ENCODE results near the gene PCDHGA5. TPM values are rescaled to one million over a fixed set of nuclear protein-coding genes. Genes with fewer than 3 reads are reported as not detected.
"Not testable (repeated sequence)": the region's sequence is repeated elsewhere in the genome, so short reads cannot be mapped to it uniquely, and the experiment has no call there.

Gene PCDHGA5
- total RNA-seq, 1 experiment from 2014 or later: 2.0 TPM

- peaks cover 35% of the 10 kb centered on the region for H3K36me3 Mint-ChIP-seq
- POLR2A ChIA-PET: not testable (repeated sequence)
Observed at GRCh38 chr5:141414548-141415274, 50.7 kb downstream of the PCDHGA5 start.

GRCh38 chr5:141415275-141415618 is 51.3 kb downstream of the PCDHGA5 start:
- DNase-seq (ENCODE audit: low spot score); H3K27ac Mint-ChIP-seq; POLR2A ChIA-PET; ATAC-seq: not testable (repeated sequence)
- Mint-ChIP-seq H3K4me3 (peak overlapping the region; percentile 16; the same call in 1 of the 2 replicates), H3K4me1 (peaks cover 30% of the 10 kb centered on the region), H3K9me3 (peaks cover 23% of the 10 kb centered on the region), H3K27me3 (ENCODE audit: low read depth) (peaks cover 21% of the 10 kb centered on the region), H3K36me3 (peaks cover 37% of the 10 kb centered on the region)
- CTCF ChIA-PET: interaction anchor here (0.6 to 4.3 kb wide), 6 partner anchors 18 to 142 kb away, joined by 3 to 60 read pairs (median 4); partner anchors contain the start of genes PCDHGB5 and PCDHGC3
- TF ChIP-seq, protein P1, sequence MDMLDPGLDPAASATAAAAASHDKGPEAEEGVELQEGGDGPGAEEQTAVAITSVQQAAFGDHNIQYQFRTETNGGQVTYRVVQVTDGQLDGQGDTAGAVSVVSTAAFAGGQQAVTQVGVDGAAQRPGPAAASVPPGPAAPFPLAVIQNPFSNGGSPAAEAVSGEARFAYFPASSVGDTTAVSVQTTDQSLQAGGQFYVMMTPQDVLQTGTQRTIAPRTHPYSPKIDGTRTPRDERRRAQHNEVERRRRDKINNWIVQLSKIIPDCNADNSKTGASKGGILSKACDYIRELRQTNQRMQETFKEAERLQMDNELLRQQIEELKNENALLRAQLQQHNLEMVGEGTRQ (CRISPR knock-in tag; IDR thresholded peaks at IDR 0.05): peak; percentile 18; the same call in 1 of the 2 replicates

More at GRCh38 chr5:141414548-141415274, 50.7 kb downstream of the PCDHGA5 start:
- CTCF ChIA-PET: interaction anchor here (0.6 to 4.3 kb wide), 14 partner anchors 12 to 193 kb away, joined by 3 to 75 read pairs (median 24); partner anchors contain the start of genes PCDHB15, PCDHGA12, PCDHGA3 and PCDHGA9
- H3K4me1 Mint-ChIP-seq: peaks cover 28% of the 10 kb centered on the region
- ATAC-seq; DNase-seq (ENCODE audit: low spot score); H3K27ac Mint-ChIP-seq: not testable (repeated sequence)
- H3K27me3 Mint-ChIP-seq (ENCODE audit: low read depth): peaks cover 23% of the 10 kb centered on the region
- peaks cover 21% of the 10 kb centered on the region for H3K9me3 Mint-ChIP-seq
- peak overlapping the region; percentile 94 for H3K4me3 Mint-ChIP-seq

Other genes starting within 250 kb of the PCDHGA5 start
- gene PCDHB4, start 242.3 kb upstream of the PCDHGA5 start, total RNA-seq (2021): 2.3 to 2.6 TPM (median 2.3 TPM) in 3 replicates
- gene PCDHB5, start 229.0 kb upstream of the PCDHGA5 start, total RNA-seq (2021): 6.8 to 12.5 TPM (median 8.5 TPM) in 3 replicates
- gene PCDHB6, start 214.1 kb upstream of the PCDHGA5 start, total RNA-seq (2021): 0.23 to 0.37 TPM (median 0.24 TPM) in 3 replicates
- 0.17 to 0.27 TPM (median 0.23 TPM) in 3 replicates for gene PCDHB7, start 191.5 kb upstream of the PCDHGA5 start, total RNA-seq (2021)
- 4.1 to 5.4 TPM (median 4.6 TPM) in 3 replicates for gene PCDHB8, start 186.4 kb upstream of the PCDHGA5 start, total RNA-seq (2021)
- gene PCDHB16, start 181.8 kb upstream of the PCDHGA5 start, total RNA-seq (2021): 3.5 to 4.1 TPM (median 3.7 TPM) in 3 replicates
- 1.6 to 2.3 TPM (median 1.7 TPM) in 3 replicates for gene PCDHB9, start 177.0 kb upstream of the PCDHGA5 start, total RNA-seq (2021)
- gene PCDHB10, start 171.8 kb upstream of the PCDHGA5 start, total RNA-seq (2021): 1.4 to 1.9 TPM (median 1.7 TPM) in 3 replicates
- 0.61 to 1.2 TPM (median 0.92 TPM) in 3 replicates for gene PCDHB11, start 164.5 kb upstream of the PCDHGA5 start, total RNA-seq (2021)
- 2.7 to 3.1 TPM (median 3.1 TPM) in 3 replicates for gene PCDHB12, start 155.4 kb upstream of the PCDHGA5 start, total RNA-seq (2021)
- gene PCDHB13, start 150.2 kb upstream of the PCDHGA5 start, total RNA-seq (2021): 2.2 to 2.9 TPM (median 2.6 TPM) in 3 replicates
- 2.6 to 3.5 TPM (median 2.8 TPM) in 3 replicates for gene PCDHB14, start 140.8 kb upstream of the PCDHGA5 start, total RNA-seq (2021)
- 7.7 to 8.7 TPM (median 8.4 TPM) in 3 replicates for gene PCDHB15, start 118.8 kb upstream of the PCDHGA5 start, total RNA-seq (2021)
- gene SLC25A2, start 60.1 kb upstream of the PCDHGA5 start, total RNA-seq (2021): 0.24 TPM in 1 of 3 replicates, not detected in the others
- 87.8 to 96.2 TPM (median 90.1 TPM) in 3 replicates for gene TAF7, start 43.4 kb upstream of the PCDHGA5 start, total RNA-seq (2021)
- 1.1 to 1.5 TPM (median 1.2 TPM) in 3 replicates for gene PCDHGA1, start 33.6 kb upstream of the PCDHGA5 start, total RNA-seq (2021)
- gene PCDHGA2, start 25.4 kb upstream of the PCDHGA5 start, total RNA-seq (2021): 0.66 to 0.96 TPM (median 0.94 TPM) in 3 replicates
- gene PCDHGA3, start 20.3 kb upstream of the PCDHGA5 start, total RNA-seq (2021): 0.92 to 1.3 TPM (median 0.98 TPM) in 3 replicates
- gene PCDHGB1, start 14.1 kb upstream of the PCDHGA5 start, total RNA-seq (2021): 4.9 to 5.6 TPM (median 5.5 TPM) in 3 replicates
- 3.4 to 3.9 TPM (median 3.5 TPM) in 3 replicates for gene PCDHGA4, start 9.1 kb upstream of the PCDHGA5 start, total RNA-seq (2021)
- 4.1 to 5.5 TPM (median 5.2 TPM) in 3 replicates for gene PCDHGB2, start 4.2 kb upstream of the PCDHGA5 start, total RNA-seq (2021)
- gene PCDHGB3, start 6.1 kb downstream of the PCDHGA5 start, total RNA-seq (2021): 3.3 to 4.2 TPM (median 3.5 TPM) in 3 replicates
- gene PCDHGA6, start 9.7 kb downstream of the PCDHGA5 start, total RNA-seq (2021): 2.6 to 3.3 TPM (median 3.0 TPM) in 3 replicates
- gene PCDHGA7, start 18.6 kb downstream of the PCDHGA5 start, total RNA-seq (2021): 1.6 to 2.8 TPM (median 2.1 TPM) in 3 replicates
- 7.8 to 9.1 TPM (median 8.8 TPM) in 3 replicates for gene PCDHGB4, start 23.5 kb downstream of the PCDHGA5 start, total RNA-seq (2021)
- 1.4 to 2.4 TPM (median 2.1 TPM) in 3 replicates for gene PCDHGA8, start 28.5 kb downstream of the PCDHGA5 start, total RNA-seq (2021)
- 7.6 to 9.7 TPM (median 7.7 TPM) in 3 replicates for gene PCDHGB5, start 33.8 kb downstream of the PCDHGA5 start, total RNA-seq (2021)
- 1.9 to 2.9 TPM (median 2.3 TPM) in 3 replicates for gene PCDHGA9, start 38.6 kb downstream of the PCDHGA5 start, total RNA-seq (2021)
- 6.0 to 6.7 TPM (median 6.1 TPM) in 3 replicates for gene PCDHGB6, start 43.9 kb downstream of the PCDHGA5 start, total RNA-seq (2021)
- gene PCDHGA10, start 48.8 kb downstream of the PCDHGA5 start, total RNA-seq (2021): 10.7 to 11.9 TPM (median 11.0 TPM) in 3 replicates
- gene PCDHGB7, start 53.5 kb downstream of the PCDHGA5 start, total RNA-seq (2021): 10.5 to 11.2 TPM (median 10.7 TPM) in 3 replicates
- 7.0 to 8.4 TPM (median 7.1 TPM) in 3 replicates for gene PCDHGA11, start 56.9 kb downstream of the PCDHGA5 start, total RNA-seq (2021)
- gene PCDHGA12, start 66.3 kb downstream of the PCDHGA5 start, total RNA-seq (2021): 1.6 to 2.1 TPM (median 1.9 TPM) in 3 replicates
- 28.1 to 29.4 TPM (median 29.1 TPM) in 3 replicates for gene PCDHGC3, start 111.8 kb downstream of the PCDHGA5 start, total RNA-seq (2021)
- gene PCDHGC4, start 120.9 kb downstream of the PCDHGA5 start, total RNA-seq (2021): 4.5 to 6.1 TPM (median 5.1 TPM) in 3 replicates
- gene PCDHGC5, start 124.9 kb downstream of the PCDHGA5 start, total RNA-seq (2021): 1.1 to 1.5 TPM (median 1.1 TPM) in 3 replicates